ENCODE measurements around the gene TFCP2.

The TFCP2 gene

DNA sequence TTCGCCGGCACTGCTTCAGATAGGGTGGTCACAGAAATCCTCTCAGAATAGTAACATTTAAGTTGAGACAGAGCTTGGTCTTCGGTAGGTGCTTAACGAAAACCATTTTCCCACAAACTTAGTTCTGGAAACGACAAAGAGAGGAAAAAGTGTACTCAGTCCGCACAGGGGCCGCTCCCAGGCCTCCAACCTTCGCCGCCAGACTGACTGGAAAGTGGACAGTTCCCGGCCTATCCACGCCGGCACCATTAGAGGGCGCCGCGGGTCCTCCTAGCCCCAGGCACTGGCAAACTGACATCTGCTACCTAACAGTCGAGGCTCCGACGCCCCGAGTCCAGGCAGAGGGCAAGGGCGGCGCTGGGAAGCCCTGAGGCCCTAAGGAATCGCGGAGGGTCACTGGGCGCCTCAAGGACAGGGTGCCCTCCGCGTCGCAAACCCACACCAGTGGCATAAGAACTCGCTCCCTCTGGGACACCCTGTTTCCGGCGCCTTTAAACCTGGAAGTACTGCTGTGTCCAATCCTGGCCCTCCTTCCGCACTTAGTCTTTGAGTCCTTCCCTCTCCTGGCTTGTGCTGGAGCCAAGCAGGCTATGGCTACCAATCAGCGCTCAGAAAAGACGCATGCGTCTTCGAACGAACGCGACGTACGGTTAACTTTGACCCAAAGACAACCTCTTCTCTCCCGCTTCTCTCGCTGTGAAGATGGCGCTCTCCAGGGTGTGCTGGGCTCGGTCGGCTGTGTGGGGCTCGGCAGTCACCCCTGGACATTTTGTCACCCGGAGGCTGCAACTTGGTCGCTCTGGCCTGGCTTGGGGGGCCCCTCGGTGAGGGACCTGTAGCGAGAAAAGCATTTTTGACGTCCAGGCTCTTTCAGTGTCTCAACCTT lies 125.0 kb downstream of the TFCP2 start, which contains the start of gene LETMD1 (continued):
- TF ChIP-seq, protein P1, sequence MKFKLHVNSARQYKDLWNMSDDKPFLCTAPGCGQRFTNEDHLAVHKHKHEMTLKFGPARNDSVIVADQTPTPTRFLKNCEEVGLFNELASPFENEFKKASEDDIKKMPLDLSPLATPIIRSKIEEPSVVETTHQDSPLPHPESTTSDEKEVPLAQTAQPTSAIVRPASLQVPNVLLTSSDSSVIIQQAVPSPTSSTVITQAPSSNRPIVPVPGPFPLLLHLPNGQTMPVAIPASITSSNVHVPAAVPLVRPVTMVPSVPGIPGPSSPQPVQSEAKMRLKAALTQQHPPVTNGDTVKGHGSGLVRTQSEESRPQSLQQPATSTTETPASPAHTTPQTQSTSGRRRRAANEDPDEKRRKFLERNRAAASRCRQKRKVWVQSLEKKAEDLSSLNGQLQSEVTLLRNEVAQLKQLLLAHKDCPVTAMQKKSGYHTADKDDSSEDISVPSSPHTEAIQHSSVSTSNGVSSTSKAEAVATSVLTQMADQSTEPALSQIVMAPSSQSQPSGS (tag by site-specific recombination; IDR thresholded peaks at IDR 0.05; ENCODE audit: low read depth): no peak
- TF ChIP-seq ZNF449 (tag by site-specific recombination; IDR thresholded peaks at IDR 0.05) (peak; percentile 73; the same call in 1 of the 2 replicates), OVOL3 (tag by site-specific recombination; IDR thresholded peaks at IDR 0.05) (0 out of 2 replicates have a peak, but pooled peaks have one; percentile 59), ZNF658 (tag by site-specific recombination; IDR thresholded peaks at IDR 0.05) (no peak), ZSCAN23 (tag by site-specific recombination; IDR thresholded peaks at IDR 0.05) (no peak), TCF7L2 (IDR thresholded peaks at IDR 0.05; ENCODE audit: borderline replicate concordance, low read depth, low read length) (no peak), REST (tag by site-specific recombination; IDR thresholded peaks at IDR 0.05) (peak; percentile 92), ZNF792 (tag by site-specific recombination; IDR thresholded peaks at IDR 0.05) (no peak), KLF17 (tag by site-specific recombination; IDR thresholded peaks at IDR 0.05) (0 out of 2 replicates have a peak, but pooled peaks have one; percentile 25), FEZF1 (tag by site-specific recombination; IDR thresholded peaks at IDR 0.05) (no peak), SALL2 (tag by site-specific recombination; IDR thresholded peaks at IDR 0.05; ENCODE audit: borderline replicate concordance) (no peak), KLF8 (tag by site-specific recombination; IDR thresholded peaks at IDR 0.05) (no peak), ZNF707 (tag by site-specific recombination; IDR thresholded peaks at IDR 0.05) (no peak), ZNF362 (tag by site-specific recombination; IDR thresholded peaks at IDR 0.05) (no peak), SP2 (tag by site-specific recombination; IDR thresholded peaks at IDR 0.05) (peak; percentile 96), ZNF76 (tag by site-specific recombination; IDR thresholded peaks at IDR 0.05; ENCODE audit: borderline replicate concordance, low read depth) (peak; percentile 54; the same call in 1 of the 2 replicates), ZSCAN18 (tag by site-specific recombination; IDR thresholded peaks at IDR 0.05) (no peak), ZFHX2 (tag by site-specific recombination; conservative IDR thresholded peaks at IDR 0.05) (no peak)
- TF ChIP-seq, protein P2, sequence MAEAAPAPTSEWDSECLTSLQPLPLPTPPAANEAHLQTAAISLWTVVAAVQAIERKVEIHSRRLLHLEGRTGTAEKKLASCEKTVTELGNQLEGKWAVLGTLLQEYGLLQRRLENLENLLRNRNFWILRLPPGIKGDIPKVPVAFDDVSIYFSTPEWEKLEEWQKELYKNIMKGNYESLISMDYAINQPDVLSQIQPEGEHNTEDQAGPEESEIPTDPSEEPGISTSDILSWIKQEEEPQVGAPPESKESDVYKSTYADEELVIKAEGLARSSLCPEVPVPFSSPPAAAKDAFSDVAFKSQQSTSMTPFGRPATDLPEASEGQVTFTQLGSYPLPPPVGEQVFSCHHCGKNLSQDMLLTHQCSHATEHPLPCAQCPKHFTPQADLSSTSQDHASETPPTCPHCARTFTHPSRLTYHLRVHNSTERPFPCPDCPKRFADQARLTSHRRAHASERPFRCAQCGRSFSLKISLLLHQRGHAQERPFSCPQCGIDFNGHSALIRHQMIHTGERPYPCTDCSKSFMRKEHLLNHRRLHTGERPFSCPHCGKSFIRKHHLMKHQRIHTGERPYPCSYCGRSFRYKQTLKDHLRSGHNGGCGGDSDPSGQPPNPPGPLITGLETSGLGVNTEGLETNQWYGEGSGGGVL (tag by site-specific recombination; IDR thresholded peaks at IDR 0.05): no peak
- TF ChIP-seq, protein P3, sequence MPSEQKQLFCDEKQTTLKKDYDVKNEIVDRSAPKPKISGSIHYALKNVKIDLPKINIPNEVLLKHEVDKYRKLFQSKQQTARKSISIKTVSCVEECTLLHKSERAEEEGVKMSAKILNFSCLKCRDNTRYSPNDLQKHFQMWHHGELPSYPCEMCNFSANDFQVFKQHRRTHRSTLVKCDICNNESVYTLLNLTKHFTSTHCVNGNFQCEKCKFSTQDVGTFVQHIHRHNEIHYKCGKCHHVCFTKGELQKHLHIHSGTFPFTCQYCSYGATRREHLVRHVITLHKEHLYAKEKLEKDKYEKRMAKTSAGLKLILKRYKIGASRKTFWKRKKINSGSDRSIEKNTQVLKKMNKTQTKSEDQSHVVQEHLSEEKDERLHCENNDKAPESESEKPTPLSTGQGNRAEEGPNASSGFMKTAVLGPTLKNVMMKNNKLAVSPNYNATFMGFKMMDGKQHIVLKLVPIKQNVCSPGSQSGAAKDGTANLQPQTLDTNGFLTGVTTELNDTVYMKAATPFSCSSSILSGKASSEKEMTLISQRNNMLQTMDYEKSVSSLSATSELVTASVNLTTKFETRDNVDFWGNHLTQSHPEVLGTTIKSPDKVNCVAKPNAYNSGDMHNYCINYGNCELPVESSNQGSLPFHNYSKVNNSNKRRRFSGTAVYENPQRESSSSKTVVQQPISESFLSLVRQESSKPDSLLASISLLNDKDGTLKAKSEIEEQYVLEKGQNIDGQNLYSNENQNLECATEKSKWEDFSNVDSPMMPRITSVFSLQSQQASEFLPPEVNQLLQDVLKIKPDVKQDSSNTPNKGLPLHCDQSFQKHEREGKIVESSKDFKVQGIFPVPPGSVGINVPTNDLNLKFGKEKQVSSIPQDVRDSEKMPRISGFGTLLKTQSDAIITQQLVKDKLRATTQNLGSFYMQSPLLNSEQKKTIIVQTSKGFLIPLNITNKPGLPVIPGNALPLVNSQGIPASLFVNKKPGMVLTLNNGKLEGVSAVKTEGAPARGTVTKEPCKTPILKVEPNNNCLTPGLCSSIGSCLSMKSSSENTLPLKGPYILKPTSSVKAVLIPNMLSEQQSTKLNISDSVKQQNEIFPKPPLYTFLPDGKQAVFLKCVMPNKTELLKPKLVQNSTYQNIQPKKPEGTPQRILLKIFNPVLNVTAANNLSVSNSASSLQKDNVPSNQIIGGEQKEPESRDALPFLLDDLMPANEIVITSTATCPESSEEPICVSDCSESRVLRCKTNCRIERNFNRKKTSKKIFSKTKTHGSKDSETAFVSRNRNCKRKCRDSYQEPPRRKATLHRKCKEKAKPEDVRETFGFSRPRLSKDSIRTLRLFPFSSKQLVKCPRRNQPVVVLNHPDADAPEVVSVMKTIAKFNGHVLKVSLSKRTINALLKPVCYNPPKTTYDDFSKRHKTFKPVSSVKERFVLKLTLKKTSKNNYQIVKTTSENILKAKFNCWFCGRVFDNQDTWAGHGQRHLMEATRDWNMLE (tag by site-specific recombination; conservative IDR thresholded peaks at IDR 0.05; ENCODE audit: low read depth): peak; percentile 87
